Skin of body (tissue), 2 donors: ENCODE results near the gene INSIG2. TPM values are rescaled to one million over a fixed set of nuclear protein-coding genes. Genes with fewer than 3 reads are reported as not detected.
"Not testable (repeated sequence)": the region's sequence is repeated elsewhere in the genome, so short reads cannot be mapped to it uniquely, and the experiment has no call there.

ENCODE experiments used
- DNase-seq: peaks from one replicate; lab custom pipeline; 2025; lab: John Stamatoyannopoulos, UW
- total RNA-seq: library from RNA; depleted of rRNA; stranded (reverse); fragments of >200 nt; gene quantifications from one replicate; pipeline ENCODE4 v1.2.3, GENCODE V29; 2014

The INSIG2 gene
- total RNA-seq, 1 donor from 2014 or later = 21.9 TPM

- no peak for DNase-seq
These were observed 28.3 kb upstream of the INSIG2 start for GRCh38 chr2:118059919-118060478.

GRCh38 chr2:118061135-118061955, 26.9 kb upstream of the INSIG2 start:
- DNase-seq = peak; percentile 9

- DNase-seq = peak; percentile 26
These were observed 26.2 kb upstream of the INSIG2 start for GRCh38 chr2:118062048-118062447.

GRCh38 chr2:118062669-118063068, 25.6 kb upstream of the INSIG2 start:
- DNase-seq = no peak

GRCh38 chr2:118065015-118065706, 23.1 kb upstream of the INSIG2 start:
- DNase-seq = no peak

- no peak for DNase-seq
These were observed 22.3 kb upstream of the INSIG2 start for GRCh38 chr2:118065921-118066511.

- DNase-seq = no peak
These were observed 10.5 kb upstream of the INSIG2 start for GRCh38 chr2:118077636-118078247.

GRCh38 chr2:118078734-118079133, 9.5 kb upstream of the INSIG2 start:
- no peak for DNase-seq

- DNase-seq = no peak
These were observed 3.7 kb upstream of the INSIG2 start for GRCh38 chr2:118084491-118085089.

- DNase-seq = no peak
These were observed 2.9 kb upstream of the INSIG2 start for GRCh38 chr2:118085173-118086023.

- no peak for DNase-seq
These were observed 2.1 kb upstream of the INSIG2 start for GRCh38 chr2:118086024-118086633.

- peak; percentile 28 for DNase-seq
These were observed 999 bp downstream of the INSIG2 start for GRCh38 chr2:118089139-118089800.

- DNase-seq = no peak
These were observed 2.3 kb downstream of the INSIG2 start for GRCh38 chr2:118090387-118091139.

GRCh38 chr2:118091140-118091478, 2.8 kb downstream of the INSIG2 start:
- no peak for DNase-seq

GRCh38 chr2:118091631-118092030, 3.4 kb downstream of the INSIG2 start:
- DNase-seq = no peak

- not testable (repeated sequence) for DNase-seq
These were observed 5.8 kb downstream of the INSIG2 start for GRCh38 chr2:118094102-118094501.

GRCh38 chr2:118094503-118094902, 6.2 kb downstream of the INSIG2 start:
- DNase-seq = no peak

GRCh38 chr2:118095610-118096009, 7.3 kb downstream of the INSIG2 start:
- no peak for DNase-seq

GRCh38 chr2:118097657-118098056, 9.4 kb downstream of the INSIG2 start:
- no peak for DNase-seq
